Jurkat, Clone E6-1 (cell line): ENCODE data around the gene MARS1.
"Not testable (repeated sequence)": the region's sequence is repeated elsewhere in the genome, so short reads cannot be mapped to it uniquely, and the experiment has no call there.

Experiments used
- DNase-seq: peaks from one replicate; pipeline ENCODE4 v3.0.0-alpha.2; 2011; ENCODE audit warnings: low read depth, low spot score
- H3K4me3 ChIP-seq: 2 replicates; pipeline ENCODE4 v1.5.1; 2011; ENCODE audit warnings: mild to moderate bottlenecking, low read length, control low read depth, moderate library complexity

The MARS1 gene

GRCh38 chr12:57552835-57553313 lies 65.0 kb downstream of the MARS1 start:
- H3K4me3 ChIP-seq, result no peak overlapping the region

DNA sequence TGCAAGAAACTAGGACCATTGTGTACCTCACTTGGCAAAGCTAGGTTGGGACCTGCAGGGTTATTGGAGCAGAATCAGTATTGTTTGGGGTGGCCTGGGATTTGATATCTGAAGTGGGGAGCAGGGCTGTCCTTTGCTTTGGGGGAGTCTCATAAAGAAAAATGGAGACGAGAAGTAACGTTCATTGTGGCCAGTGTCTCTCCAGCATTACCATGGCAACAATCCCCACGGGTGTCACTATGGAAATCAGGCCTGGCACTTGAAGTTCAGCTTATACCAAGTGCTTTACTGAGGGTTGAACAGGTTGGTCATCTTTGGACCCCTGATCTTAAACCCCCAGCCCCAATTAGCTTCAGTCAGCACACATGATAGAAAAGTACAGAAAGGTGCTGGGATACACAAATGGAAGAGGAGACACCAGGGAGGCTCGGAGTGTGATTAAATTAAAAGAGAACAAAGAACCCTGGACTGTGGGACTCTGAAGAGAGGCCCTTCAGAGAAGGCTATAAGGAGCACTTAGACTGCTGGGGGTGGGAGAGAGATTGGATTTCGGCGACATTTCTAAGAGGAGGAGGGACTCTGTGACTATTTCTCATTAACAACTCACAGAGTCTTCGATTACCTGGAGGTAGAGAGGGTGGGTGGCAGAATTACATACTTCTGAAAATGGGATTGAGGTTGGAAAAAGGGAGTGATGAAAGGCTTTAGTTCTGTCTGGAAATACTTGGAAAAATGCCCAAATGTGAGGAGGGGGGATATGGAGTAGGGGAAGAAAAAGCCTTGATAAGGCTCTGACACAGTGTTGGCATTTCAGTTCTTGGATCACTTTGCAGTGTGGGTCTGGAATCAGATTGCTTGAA lies 65.7 kb downstream of the MARS1 start:
- no peak for DNase-seq
- H3K4me3 ChIP-seq, result no peak overlapping the region

More at GRCh38 chr12:57552835-57553313, 65.0 kb downstream of the MARS1 start:
- no peak for DNase-seq

DNA sequence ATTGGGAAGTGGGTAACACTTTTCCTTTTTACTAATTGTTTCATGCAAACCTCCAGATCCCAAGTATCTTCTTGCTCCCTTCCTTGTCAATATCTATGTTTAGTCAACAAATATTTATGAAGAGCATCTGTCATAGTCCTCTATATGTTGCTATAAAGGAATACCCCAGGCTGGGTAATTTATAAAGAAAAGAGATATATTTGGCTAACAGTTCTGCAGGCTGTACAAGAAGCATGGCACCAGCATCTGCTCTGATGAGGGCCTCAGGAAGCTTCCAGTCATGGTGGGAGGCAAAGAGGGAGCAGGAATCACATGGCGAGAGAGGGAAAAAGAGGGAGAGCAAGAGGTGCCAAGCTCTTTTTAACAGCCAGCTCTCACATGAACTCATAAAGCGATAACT lies 66.6 kb downstream of the MARS1 start:
- H3K4me3 ChIP-seq, result no peak overlapping the region
- no peak for DNase-seq

GRCh38 chr12:57554897-57555296 lies 67.0 kb downstream of the MARS1 start:
- DNase-seq, result no peak
- H3K4me3 ChIP-seq, result no peak overlapping the region

- H3K4me3 ChIP-seq, result no peak overlapping the region
- no peak for DNase-seq
Observed at GRCh38 chr12:57558864-57559263, 71.0 kb downstream of the MARS1 start.

- no peak for DNase-seq
- H3K4me3 ChIP-seq, result no peak overlapping the region
Observed at GRCh38 chr12:57560516-57560915, 72.6 kb downstream of the MARS1 start.

- DNase-seq, H3K4me3 ChIP-seq: not testable (repeated sequence)
Observed at GRCh38 chr12:57561117-57561516, 73.2 kb downstream of the MARS1 start.

GRCh38 chr12:57563358-57563757 lies 75.5 kb downstream of the MARS1 start:
- H3K4me3 ChIP-seq, result no peak overlapping the region
- peak; percentile 19 for DNase-seq

- no peak for DNase-seq
- no peak overlapping the region for H3K4me3 ChIP-seq
Observed at GRCh38 chr12:57564178-57564740, 76.4 kb downstream of the MARS1 start.
